HG02885 (cell line): ENCODE measurements around the gene FAM107B.
"Not testable (repeated sequence)": the region's sequence is repeated elsewhere in the genome, so short reads cannot be mapped to it uniquely, and the experiment has no call there.

Experiments
- ATAC-seq: cut with Tn5 transposase; IDR thresholded peaks from one replicate; pipeline ENCODE4 v1.9.1; 2021; ENCODE audit warnings: mild to moderate bottlenecking; ENCODE audit not compliant: unreplicated experiment, poor library complexity

Gene FAM107B

DNA sequence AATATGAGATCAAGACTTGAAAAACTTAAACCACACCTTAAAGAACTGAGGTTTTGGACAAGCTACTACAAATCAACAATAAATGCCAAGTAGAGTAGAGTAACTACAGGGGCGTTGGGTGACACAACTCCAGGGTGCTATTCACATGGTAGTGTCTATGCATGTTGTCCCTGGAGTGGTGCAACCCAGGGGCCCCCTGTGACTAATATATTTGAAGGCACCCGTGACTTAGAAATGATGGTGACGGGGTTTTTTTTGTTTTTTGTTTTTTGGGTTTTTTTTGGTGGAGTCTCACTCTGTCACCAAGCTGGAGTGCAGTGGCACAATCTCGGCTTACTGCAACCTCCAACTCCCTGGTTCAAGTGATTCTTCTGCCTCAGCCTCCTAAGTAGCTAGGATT, 106.9 kb downstream of the FAM107B start:
- no peak for ATAC-seq

DNA sequence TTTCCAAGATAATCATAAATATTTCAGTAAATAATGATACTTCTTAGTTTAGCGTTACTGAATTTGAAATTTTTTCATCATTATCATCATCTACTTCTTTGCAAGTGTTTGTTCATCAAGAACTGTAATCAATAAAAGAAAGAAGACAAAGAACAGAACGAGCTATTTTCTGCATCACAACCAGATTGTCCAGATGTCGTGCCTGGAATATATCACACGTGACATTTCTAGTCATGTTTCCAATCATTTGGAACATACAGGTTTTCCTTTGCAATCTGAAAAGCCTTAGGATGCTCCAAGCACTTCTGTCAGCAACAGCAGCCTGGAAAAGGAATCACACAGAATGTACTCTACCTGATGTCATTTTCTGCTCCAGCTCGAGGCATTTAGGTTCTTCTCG, 107.4 kb downstream of the FAM107B start:
- ATAC-seq: no peak

DNA sequence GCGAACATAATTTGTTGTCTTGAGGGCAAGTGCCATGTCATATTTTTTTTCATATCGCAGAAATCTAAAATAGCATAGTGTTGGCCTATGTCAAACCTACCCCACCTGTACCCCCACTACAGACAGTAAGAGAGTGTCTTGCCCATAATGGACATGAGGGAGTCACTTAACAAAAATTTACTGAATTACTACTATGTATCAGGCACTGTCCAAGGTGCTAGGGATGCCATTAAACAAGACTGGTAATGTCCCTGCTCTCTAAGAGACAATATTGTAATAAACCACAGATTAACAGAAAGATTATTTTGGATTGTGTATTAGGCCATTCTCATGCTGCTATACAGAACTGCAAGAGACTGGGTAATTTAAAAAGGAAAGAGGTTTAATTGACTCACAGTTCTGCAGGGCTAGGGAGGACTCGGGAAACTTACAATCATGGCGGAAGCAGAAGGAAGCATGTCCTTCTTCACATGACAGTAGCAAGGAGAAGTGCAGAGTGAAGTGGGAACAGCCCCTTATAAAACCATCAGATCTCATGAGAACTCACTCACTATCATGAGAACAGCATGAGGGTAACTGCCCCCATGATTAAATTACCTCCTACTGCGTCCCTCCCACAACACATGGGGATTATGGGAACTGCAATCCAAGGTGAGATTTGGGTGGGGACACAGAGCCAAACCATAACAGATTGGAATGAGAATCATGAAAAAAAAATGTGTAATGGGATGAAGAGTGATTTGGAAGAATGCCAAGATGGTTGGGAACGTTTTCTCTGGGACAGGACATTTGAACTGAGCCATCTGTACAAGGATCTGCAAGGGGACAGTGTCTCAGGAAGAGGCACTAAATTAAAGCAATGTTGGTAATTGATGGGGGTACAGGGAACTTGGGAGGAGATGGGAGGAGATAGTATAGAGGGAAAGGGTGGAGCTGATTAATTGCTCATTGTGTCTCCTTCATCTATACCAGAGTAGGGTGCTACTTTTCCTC, 108.5 kb downstream of the FAM107B start:
- no peak for ATAC-seq

DNA sequence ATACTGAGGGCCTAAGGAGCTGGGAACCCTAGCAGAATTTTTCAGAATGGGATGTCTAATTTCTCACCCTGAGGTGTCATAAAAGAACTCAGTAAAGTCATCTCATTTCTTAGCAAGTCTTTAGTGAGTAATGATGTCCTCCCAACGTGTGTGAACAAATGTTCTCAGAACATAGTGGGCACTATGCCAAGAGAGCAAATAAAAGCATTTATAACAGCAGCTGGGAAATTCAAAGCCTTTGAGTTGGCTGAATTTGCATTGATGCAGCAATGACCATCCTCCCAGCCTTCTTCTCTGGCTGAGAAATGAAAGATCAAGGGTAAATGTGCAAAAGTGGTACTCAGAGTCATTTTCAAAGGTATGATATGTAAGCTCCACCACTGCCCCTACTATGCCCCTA, 109.4 kb downstream of the FAM107B start:
- no peak for ATAC-seq

DNA sequence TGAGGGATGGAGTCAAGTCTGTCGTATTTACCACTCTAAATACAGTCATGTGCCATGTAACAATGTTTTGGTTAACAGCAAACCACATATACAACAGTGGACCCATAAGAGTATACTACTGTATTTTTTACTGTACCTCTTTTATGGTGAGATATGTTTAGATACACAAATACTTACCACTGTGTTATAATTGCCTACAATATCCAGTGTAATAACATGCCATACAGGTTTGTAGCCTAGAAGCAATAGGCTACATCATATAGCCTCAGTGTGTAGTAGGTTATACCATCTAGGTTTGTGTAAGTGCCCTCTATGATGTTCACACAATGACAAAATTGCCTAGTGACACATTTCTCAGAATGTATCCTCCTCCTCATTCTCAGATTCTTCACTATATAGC, 110.4 kb downstream of the FAM107B start:
- ATAC-seq: no peak

DNA sequence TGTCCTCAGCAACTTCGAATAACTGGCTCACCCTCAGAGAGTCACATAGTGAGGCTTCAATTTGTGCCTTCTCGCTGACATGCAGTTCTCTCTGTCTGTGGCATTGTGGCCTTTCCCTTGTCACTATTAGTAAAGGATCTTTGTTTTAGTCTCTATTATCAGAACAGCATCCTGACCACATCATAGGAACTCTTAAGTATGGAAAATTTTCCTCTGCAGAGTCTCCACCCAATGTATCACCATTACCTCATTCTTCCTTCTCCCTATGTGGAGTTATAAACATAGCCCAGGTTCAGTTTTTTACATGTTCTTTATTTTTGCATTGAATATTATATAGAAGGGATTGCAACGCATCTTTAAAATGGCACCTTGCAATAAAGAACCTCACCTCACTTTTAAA, 112.9 kb downstream of the FAM107B start:
- ATAC-seq: no peak

DNA sequence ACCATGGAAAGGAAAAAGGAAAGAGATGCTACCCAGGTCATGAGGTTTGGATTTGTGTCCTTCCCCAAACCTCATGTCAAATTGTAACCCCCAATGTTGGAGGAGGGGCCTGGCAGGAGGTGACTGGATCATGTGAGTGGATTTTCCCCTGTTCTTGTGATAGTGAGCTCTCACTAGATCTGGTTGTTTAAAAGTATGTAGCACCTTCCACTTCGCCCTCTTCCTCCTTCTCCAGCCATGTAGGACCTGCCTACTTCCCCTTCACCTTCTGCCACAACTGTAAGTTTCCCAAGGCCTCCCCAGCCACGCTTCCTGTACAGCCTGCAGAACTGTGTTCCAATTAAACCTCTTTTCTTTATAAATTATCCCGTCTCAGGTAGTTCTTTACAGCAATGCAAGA, 113.9 kb downstream of the FAM107B start:
- no peak for ATAC-seq

DNA sequence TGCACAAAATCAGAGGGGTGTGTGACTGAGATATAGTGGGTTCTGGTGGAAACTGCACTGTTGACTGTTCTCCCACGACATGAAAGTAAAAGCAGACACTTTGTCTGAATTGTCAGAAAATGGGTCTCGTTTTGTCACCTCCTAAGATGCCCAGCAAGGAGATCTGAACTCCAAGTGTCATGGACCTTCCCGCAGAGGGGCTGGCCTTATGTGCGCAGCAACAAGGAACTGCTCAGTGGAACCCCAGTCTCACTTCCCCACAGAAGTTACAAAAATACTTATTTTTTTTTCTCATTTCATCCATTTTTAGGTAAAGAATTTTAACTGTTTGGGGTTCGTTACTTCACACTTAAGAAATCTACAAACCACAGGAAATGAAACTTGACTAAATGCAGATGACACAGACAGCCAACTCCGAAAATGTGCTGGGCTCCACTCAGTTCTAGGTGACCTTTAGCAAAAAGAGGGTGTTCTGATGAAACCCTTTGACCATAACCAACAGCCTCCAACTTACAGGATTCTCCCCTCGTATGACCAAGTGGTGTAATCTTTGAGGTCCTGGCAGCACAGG, 115.0 kb downstream of the FAM107B start:
- ATAC-seq: peak; percentile 86

DNA sequence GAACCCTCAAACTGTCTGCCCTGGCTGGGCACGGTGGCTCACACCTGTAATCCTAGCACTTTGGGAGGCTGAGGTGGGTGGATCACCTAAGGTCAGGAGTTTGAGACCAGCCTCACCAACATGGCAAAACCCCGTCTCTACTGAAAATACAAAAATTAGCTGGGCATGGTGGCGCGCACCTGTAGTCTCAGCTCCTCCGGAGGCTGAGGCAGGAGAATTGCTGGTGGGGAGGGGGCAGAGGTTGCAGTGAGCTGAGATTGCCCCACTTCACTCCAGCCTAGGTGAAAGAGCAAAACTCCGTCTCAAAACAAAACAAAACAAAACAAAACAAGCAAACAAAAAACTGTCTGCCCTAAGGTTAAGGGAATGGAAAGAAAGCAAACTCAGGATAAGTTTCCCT, 115.6 kb downstream of the FAM107B start:
- not testable (repeated sequence) for ATAC-seq

DNA sequence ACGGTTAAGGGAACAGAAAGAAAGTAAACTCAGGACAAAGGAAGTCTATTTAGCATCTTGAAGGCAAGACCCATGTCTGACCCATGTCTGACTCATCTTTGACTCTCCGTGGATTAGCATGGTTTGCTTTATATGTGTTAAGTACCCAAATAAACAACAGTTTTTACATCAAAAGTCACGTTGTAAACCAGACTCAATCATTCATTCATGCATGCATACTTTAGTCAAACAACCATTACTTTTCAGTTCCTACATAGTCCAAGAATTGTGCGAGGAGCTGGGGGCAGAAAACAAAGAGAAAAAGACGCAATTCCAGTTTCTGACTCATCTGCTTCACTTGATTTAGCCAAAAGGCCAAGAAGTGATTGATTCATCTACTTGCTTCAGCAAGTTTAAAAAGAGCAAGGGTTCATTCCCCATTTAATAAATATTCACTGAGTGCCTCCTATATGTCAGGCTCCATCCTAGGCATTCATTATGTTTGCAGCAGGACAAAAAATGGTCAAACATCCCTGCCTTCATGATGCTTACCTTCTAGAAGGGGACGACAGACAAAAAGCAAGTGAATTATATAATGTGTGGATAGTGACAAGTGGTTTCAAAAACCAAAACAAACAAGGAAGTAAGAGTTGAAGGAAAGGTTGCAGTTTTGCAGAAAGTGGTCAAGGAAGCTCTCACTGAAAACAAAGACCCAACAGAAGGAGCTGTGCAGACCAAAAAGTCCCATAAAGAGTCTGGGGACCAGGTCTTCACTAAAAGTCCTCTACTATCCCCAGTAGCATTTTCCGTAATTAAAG, 116.2 kb downstream of the FAM107B start:
- no peak for ATAC-seq

DNA sequence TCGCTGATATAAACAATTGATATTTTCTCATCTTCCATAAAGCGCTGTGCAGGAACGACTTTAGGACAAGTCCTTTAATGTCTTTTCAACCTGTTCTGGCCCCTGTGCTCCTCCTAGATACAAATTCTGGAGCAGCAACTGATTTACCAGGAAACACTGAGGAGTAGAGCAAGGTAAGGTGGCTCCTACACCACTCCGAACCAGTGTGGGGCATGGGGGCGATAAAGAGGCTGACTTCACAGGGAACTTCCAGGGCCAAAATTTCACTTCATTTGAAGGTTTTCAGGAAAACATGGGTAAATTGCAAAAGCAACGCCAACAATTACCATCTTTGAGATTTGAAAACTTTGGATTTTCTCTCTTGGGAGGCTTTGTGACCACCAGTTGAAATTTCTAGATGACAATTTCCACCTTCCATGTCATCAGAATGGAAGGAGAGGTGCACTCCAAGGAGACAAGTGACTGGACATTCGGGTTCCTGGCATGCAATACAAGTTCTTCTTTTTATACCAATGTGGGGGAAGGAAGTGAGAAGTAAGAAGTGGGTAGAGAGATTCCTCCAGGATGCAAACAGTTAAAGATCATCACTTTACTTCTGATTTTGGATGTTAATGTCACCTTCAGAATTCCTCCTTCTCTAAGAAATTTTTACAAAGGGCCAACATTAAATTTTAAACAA, 118.5 kb downstream of the FAM107B start:
- ATAC-seq: no peak

DNA sequence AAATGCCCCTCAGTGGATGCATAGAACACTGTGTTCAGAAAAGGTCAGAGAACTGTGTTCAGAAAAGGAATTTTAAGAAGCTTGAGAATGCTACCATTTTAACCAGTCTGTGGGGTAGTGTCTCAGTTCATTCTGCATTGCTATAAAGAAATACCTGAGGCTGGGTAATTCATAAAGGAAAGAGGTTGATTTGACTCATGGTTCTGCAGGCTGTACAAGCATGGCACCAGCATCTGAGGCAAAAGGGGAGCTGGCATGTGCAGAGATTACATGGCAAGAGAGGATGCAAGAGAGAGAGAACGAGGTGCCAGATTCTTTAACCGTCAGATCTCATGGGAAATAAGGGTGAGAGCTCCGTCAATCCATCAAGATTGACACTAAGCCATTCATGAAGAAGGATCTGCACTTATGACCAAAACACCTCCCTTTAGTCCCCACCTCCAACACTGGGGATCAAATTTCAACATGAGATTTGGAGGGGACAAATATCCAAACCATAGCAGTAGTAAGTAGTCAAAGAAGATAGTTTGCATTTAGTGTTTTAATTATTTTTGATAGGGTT, 119.8 kb downstream of the FAM107B start:
- no peak for ATAC-seq

DNA sequence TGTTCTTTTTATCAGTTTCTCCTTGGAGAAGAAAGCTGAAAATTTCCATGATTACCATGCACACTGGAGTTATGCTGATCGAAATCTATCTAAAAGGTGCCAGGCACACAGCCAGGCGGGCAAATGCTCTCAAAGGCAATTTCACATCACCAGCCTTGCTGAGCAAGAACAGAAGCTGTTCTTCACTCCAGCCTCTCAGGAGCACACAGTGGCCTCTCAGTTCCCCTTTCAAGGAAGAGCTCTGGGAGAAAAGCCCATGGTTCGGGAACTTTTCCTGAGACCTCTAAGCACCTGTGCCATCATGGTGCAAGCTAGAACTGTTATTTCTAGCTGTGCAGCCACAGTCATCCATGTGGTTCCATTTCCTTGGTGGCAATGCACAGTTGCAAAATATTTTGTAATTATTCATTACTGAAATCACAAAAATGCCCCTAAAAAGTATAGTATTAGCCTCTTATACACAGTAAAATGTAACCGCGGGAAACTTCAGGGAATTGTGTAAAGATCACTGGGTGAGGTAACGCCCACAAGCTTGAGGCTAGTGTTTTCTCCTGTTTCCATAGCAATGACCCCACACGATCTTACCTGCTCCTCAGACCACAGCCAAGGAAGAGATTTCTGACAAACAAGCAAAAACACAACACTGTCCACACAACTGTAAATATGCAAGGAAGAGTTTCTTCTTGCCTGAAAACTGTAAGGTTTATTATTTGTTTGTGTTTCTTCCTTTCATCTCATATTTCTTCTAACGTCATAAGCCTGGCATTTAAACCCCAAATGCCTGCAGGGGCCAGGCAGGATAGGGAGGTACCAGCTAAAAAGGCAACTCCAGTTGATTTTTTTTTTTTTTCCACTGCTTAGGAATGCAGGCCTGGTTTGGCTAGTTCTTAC, 121.2 kb downstream of the FAM107B start:
- no peak for ATAC-seq

DNA sequence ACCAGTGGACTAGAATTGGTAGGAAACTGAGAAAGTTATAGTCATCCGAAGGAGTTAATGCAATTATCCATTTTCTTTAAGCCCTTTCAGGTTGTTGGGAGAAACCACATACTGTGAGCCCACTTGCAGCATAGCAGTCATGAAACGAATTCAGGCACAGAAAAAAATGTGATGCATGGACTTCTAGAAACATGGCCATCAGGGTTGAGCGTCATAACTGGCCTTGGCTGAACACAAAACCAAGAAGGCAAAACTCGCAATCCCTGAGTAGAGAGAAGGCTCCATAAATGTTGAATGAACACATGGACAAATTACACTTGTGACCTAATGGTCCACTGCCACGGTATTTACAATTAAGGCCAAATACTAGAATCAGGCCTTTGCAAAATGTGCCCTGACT, 121.9 kb downstream of the FAM107B start:
- no peak for ATAC-seq

DNA sequence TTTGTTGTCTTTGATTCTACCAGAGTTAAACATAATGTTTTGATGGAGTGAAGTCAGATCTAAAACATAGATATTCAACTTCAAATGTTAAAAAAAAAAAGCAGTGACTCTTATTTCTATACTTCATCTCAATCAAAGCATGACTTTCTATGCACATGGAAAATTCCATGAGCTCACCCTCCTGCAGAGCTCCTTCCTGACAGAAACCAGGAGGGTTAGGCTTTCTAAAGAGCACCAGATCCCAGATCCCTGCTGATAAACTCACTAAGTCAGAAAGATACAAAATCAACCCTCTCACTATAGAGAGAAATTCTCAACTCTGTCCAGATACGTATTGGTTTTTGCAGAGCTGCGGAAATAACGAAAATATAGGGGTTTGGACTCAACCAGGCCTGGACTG, 122.6 kb downstream of the FAM107B start:
- no peak for ATAC-seq

DNA sequence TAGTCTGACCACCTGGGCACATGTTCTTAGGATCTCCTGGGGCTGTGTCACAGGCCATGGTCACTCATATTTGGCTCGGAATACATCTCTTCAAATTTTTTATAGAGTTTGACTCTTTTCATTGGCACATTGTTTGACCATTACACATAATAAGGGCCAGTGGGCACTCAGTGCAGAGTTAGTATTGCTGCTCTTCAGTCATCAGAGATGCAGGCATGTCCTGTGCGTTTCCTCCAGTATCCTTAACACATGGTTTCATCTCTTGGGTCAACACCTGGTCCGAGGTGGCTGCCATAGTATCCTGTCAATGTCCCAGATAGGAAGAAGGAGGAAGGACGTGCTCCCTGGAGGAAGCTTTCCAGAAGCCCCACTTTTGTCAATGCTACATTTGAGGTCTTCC, 125.0 kb downstream of the FAM107B start:
- ATAC-seq: no peak

DNA sequence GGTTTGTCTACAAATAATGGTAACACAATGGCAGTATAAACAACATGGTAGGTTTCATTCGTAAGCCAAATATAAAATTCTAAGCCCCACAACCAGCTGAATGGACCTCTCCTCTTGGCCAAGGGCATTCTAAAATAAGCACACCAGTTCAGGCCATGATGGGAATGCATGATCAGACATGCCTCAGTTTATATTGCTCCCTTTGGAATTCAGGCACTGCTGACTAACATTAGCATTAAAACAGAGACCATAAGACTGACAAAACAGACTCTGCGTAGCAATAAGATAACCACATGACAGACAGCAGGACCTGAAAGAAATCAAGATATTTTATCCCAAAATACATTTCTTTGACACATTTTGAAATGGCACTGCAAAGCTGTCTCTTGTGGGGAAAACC, 125.8 kb downstream of the FAM107B start:
- ATAC-seq: no peak

DNA sequence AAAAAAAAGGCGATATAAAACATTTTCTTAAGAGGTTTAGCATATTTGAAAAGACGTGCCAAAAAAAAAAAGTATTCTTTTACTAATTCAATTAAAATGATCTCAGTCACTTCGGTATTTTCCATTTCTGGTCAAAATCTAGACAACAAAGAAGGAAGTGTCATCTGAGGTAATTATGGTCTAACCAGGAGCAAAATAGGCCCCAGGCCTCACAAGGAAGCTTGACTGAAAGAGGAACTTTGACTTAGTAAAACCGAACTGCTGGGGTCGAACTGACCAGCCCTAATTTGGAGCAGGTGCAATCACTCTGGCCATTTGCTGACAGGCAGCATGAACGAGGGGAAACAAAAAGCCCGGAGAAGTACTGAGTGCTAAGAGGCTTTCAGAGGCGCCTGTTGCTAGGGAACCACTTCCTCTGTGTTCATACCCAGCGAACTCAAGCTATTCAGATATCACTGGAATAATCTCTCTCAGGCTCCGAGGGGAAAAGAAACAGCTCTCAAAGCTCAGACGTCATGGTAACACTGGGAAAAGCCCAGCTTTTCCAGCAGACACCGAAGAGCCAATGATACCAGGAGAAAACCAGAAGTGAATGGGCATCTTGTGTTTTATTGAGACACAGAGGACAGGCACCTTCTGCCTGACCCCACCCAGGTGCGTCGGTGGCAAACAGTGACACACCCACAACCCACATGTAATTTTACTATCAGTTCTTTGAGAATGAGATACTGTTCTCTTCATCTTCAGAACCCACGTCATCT, 126.5 kb downstream of the FAM107B start:
- ATAC-seq: peak; percentile 95
